GM21529 (cell line): ENCODE data around the gene SLC25A18.

ENCODE experiments used
- ATAC-seq: cut with Tn5 transposase; IDR thresholded peaks from one replicate; pipeline ENCODE4 v1.9.1; 2021; ENCODE audit not compliant: unreplicated experiment

SLC25A18 gene

GRCh38 chr22:17569971-17570511 lies 6.7 kb downstream of the SLC25A18 start:
- ATAC-seq: no peak

GRCh38 chr22:17570851-17571631 lies 7.7 kb downstream of the SLC25A18 start:
- no peak for ATAC-seq

GRCh38 chr22:17575151-17575550 lies 11.9 kb downstream of the SLC25A18 start:
- ATAC-seq: no peak

GRCh38 chr22:17575681-17576080 lies 12.4 kb downstream of the SLC25A18 start:
- no peak for ATAC-seq

GRCh38 chr22:17576470-17576869 lies 13.2 kb downstream of the SLC25A18 start:
- ATAC-seq: no peak

GRCh38 chr22:17578136-17578754 lies 14.9 kb downstream of the SLC25A18 start:
- no peak for ATAC-seq

GRCh38 chr22:17579535-17579981 lies 16.3 kb downstream of the SLC25A18 start:
- no peak for ATAC-seq

- ATAC-seq: no peak
Observed at GRCh38 chr22:17580441-17581031, 17.2 kb downstream of the SLC25A18 start.

GRCh38 chr22:17581056-17581455 lies 17.8 kb downstream of the SLC25A18 start:
- no peak for ATAC-seq

- no peak for ATAC-seq
Observed at GRCh38 chr22:17581631-17582030, 18.3 kb downstream of the SLC25A18 start.

GRCh38 chr22:17583151-17583550 lies 19.9 kb downstream of the SLC25A18 start:
- ATAC-seq: no peak

GRCh38 chr22:17586831-17587440 lies 23.6 kb downstream of the SLC25A18 start:
- no peak for ATAC-seq

- no peak for ATAC-seq
Observed at GRCh38 chr22:17587629-17588028, 24.3 kb downstream of the SLC25A18 start.

GRCh38 chr22:17588606-17589005 lies 25.3 kb downstream of the SLC25A18 start:
- no peak for ATAC-seq

GRCh38 chr22:17589810-17590375 lies 26.6 kb downstream of the SLC25A18 start:
- no peak for ATAC-seq

- ATAC-seq: no peak
Observed at GRCh38 chr22:17590586-17590985, 27.3 kb downstream of the SLC25A18 start.

- no peak for ATAC-seq
Observed at GRCh38 chr22:17592201-17592600, 28.9 kb downstream of the SLC25A18 start.

GRCh38 chr22:17596226-17596625 lies 32.9 kb downstream of the SLC25A18 start:
- no peak for ATAC-seq

GRCh38 chr22:17597217-17597616 lies 33.9 kb downstream of the SLC25A18 start:
- ATAC-seq: no peak

GRCh38 chr22:17598318-17598717 lies 35.0 kb downstream of the SLC25A18 start:
- ATAC-seq: no peak

- ATAC-seq: no peak
Observed at GRCh38 chr22:17601031-17601430, 37.7 kb downstream of the SLC25A18 start.
